HCT116 (cell line): ENCODE measurements around the gene GNB1. TPM values are rescaled to one million over a fixed set of nuclear protein-coding genes. Genes with fewer than 3 reads are reported as not detected.

Experiments
- ATAC-seq: fragments of 200-7000 bp; cut with Tn5 transposase; 2 replicates; pipeline ENCODE4 v1.9.1; 2020; ENCODE audit warnings: mild to moderate bottlenecking, moderate library complexity
- BruUV-seq: library from RNA; stranded (reverse); fragments of 400-500 nt; replicated peaks from 2 replicates; lab custom pipeline; 2021; lab: Mats Ljungman, UMichigan
- CTCF ChIA-PET: fragments of 300-600 bp; sonication (Branson Sonifier 250); formaldehyde crosslinking; loops from one replicate; lab custom pipeline; 2021; ENCODE audit warnings: antibody characterized with exemption; lab: Charles Lee
- POLR2A ChIA-PET: fragments of 300-600, 350-600 bp; sonication (Branson Sonifier 250); formaldehyde crosslinking; loops from one replicate; lab custom pipeline; 2021; ENCODE audit warnings: antibody characterized with exemption; lab: Charles Lee
- RAD21 ChIA-PET, 2 experiments: fragments of 300-600 bp; sonication (Branson Sonifier 250); formaldehyde crosslinking; loops; one replicate each; lab custom pipeline; 2023; ENCODE audit warnings: low total read pairs in 2 of 2; ENCODE audit not compliant: uncharacterized antibody in 2 of 2, unreplicated experiment in 2 of 2, low non-redundant PET in 1 of 2; lab: Charles Lee
- DNase-seq: peaks from one replicate; pipeline ENCODE4 v3.0.0-alpha.2; 2010; ENCODE audit warnings: low read depth, low spot score
- H2AFZ ChIP-seq: fragments of 200-600 bp; shearing (Covaris generic), sonication (generic); 2 replicates; pipeline ENCODE4 v1.6.1; 2017; ENCODE audit warnings: low read depth, mixed run types, mixed read lengths, antibody characterized with exemption, low read length; ENCODE audit not compliant: poor library complexity, severe bottlenecking
- H3K27ac ChIP-seq: 2 replicates; pipeline ENCODE4 v1.5.1; 2012; ENCODE audit warnings: low read depth, low read length
- H3K27me3 ChIP-seq: fragments of 200-600 bp; sonication (generic); 2 replicates; pipeline ENCODE4 v1.6.1; 2016; ENCODE audit warnings: mixed run types, low read length, mixed read lengths; ENCODE audit not compliant: insufficient read depth
- H3K36me3 ChIP-seq, 2 experiments: fragments of 200-500 bp in 1 of 2; fragments of 200-600 bp in 1 of 2; sonication (Bioruptor generic) in 1 of 2; sonication (generic) in 1 of 2; 2 replicates each; pipeline versions ENCODE4 v1.5.1 to v1.6.1; 2014 to 2016; ENCODE audit warnings: low read length in 2 of 2, inconsistent platforms in 1 of 2, mixed read lengths in 1 of 2, mixed run types in 1 of 2; ENCODE audit not compliant: insufficient read depth in 2 of 2, control insufficient read depth in 1 of 2
- H3K4me1 ChIP-seq, 2 experiments: fragments of 200-600 bp in 1 of 2; sonication (generic) in 1 of 2; 2 replicates each; pipeline versions ENCODE4 v1.5.1 to v1.6.1; 2012 to 2017; ENCODE audit warnings: low read length in 2 of 2, inconsistent platforms in 1 of 2, mild to moderate bottlenecking in 1 of 2, mixed read lengths in 1 of 2, mixed run types in 1 of 2, moderate library complexity in 1 of 2; ENCODE audit not compliant: insufficient read depth in 2 of 2, control insufficient read depth in 1 of 2
- H3K4me2 ChIP-seq: fragments of 200-600 bp; sonication (generic); 2 replicates; pipeline ENCODE4 v1.6.1; 2017; ENCODE audit warnings: mixed run types, low read length, mixed read lengths
- H3K4me3 ChIP-seq, 2 experiments: fragments of 200-600 bp in 1 of 2; sonication (generic) in 1 of 2; replicated peaks in 1 of 2; 2 replicates each; pipeline ENCODE4 v1.5.1; 2011 to 2016; ENCODE audit warnings: low read length in 2 of 2, control low read depth in 1 of 2, low read depth in 1 of 2, mild to moderate bottlenecking in 1 of 2, mixed read lengths in 1 of 2, mixed run types in 1 of 2
- H3K79me2 ChIP-seq: fragments of 200-600 bp; sonication (generic); 2 replicates; pipeline ENCODE4 v1.6.1; 2017; ENCODE audit warnings: mild to moderate bottlenecking, mixed run types, low read length, moderate library complexity, mixed read lengths; ENCODE audit not compliant: insufficient read depth
- H3K9ac ChIP-seq: fragments of 200-600 bp; sonication (generic); 2 replicates; pipeline ENCODE4 v1.6.1; 2016; ENCODE audit warnings: low read length, mixed read lengths
- H3K9me2 ChIP-seq: fragments of 200-600 bp; sonication (generic), shearing (Covaris generic); 2 replicates; pipeline ENCODE4 v1.6.1; 2017; ENCODE audit warnings: mixed run types, mild to moderate bottlenecking, moderate library complexity; ENCODE audit not compliant: insufficient read depth
- H3K9me3 ChIP-seq, 2 experiments: fragments of 200-500 bp in 1 of 2; fragments of 200-600 bp in 1 of 2; sonication (Bioruptor generic) in 1 of 2; sonication (generic) in 1 of 2; 2 replicates each; pipeline ENCODE4 v1.6.1; 2014 to 2017; ENCODE audit warnings: low read length in 2 of 2, mixed read lengths in 2 of 2, inconsistent platforms in 1 of 2, low read depth in 1 of 2, mild to moderate bottlenecking in 1 of 2, mixed run types in 1 of 2, moderate library complexity in 1 of 2; ENCODE audit not compliant: control insufficient read depth in 1 of 2, insufficient read depth in 1 of 2
- H4K20me1 ChIP-seq: fragments of 200-600 bp; sonication (generic), shearing (Covaris generic); 2 replicates; pipeline ENCODE4 v1.6.1; 2017; ENCODE audit warnings: mixed run types, mild to moderate bottlenecking, moderate library complexity; ENCODE audit not compliant: insufficient read depth
- CTCF ChIP-seq, 3 experiments: fragments of 200-600 bp in 1 of 3; sonication (generic) in 1 of 3; IDR thresholded peaks in 2 of 3; conservative IDR thresholded peaks in 1 of 3; 2 replicates each; pipeline ENCODE4 v1.5.1; 2012 to 2017; ENCODE audit warnings: low read depth in 2 of 3, low read length in 2 of 3, antibody characterized with exemption in 1 of 3, borderline replicate concordance in 1 of 3, control low read depth in 1 of 3, mild to moderate bottlenecking in 1 of 3, mixed read lengths in 1 of 3, mixed run types in 1 of 3, moderate library complexity in 1 of 3; ENCODE audit not compliant: insufficient read depth in 1 of 3
- ELF1 ChIP-seq: IDR thresholded peaks from 2 replicates; pipeline ENCODE4 v1.6.1; 2012; ENCODE audit warnings: low read depth, borderline replicate concordance
- EZH2phosphoT487 ChIP-seq: fragments of 200-600 bp; IDR thresholded peaks from 2 replicates; pipeline ENCODE4 v1.6.1; 2018; ENCODE audit warnings: antibody characterized with exemption, borderline replicate concordance
- JUND ChIP-seq: IDR thresholded peaks from 2 replicates; pipeline ENCODE4 v1.6.1; 2012
- MAX ChIP-seq: IDR thresholded peaks from 2 replicates; pipeline ENCODE4 v1.6.1; 2012
- POLR2A ChIP-seq: IDR thresholded peaks from 2 replicates; pipeline ENCODE4 v1.7.0; 2011; ENCODE audit warnings: borderline replicate concordance; ENCODE audit not compliant: insufficient read depth, insufficient read length; ENCODE audit errors: extremely low read depth
- POLR2AphosphoS5 ChIP-seq: IDR thresholded peaks from 2 replicates; pipeline ENCODE4 v1.6.1; 2011; ENCODE audit warnings: mild to moderate bottlenecking, low read depth, low read length, moderate library complexity
- SIN3A ChIP-seq: IDR thresholded peaks from 2 replicates; pipeline ENCODE4 v1.6.1; 2012; ENCODE audit warnings: low read depth
- SP1 ChIP-seq: IDR thresholded peaks from 2 replicates; pipeline ENCODE4 v1.6.1; 2012; ENCODE audit warnings: low read depth
- TCF7L2 ChIP-seq: IDR thresholded peaks from 2 replicates; pipeline ENCODE4 v1.7.0; 2011; ENCODE audit warnings: borderline replicate concordance, inconsistent platforms; ENCODE audit not compliant: insufficient read depth, insufficient read length; ENCODE audit errors: extremely low read depth
- YY1 ChIP-seq: IDR thresholded peaks from 2 replicates; pipeline ENCODE4 v1.6.1; 2011; ENCODE audit warnings: low read length, low read depth, moderate library complexity, mild to moderate bottlenecking; ENCODE audit not compliant: insufficient replicate concordance; ENCODE audit errors: extremely low read depth
- ZFX ChIP-seq: fragments of 450-650 bp; IDR thresholded peaks from 2 replicates; pipeline ENCODE4 v1.6.1; 2017
- ZNF274 ChIP-seq: fragments of 200-500 bp; sonication (Bioruptor generic); IDR thresholded peaks from 2 replicates; pipeline ENCODE4 v1.6.1; 2014; ENCODE audit warnings: mild to moderate bottlenecking, low read depth, low read length, inconsistent platforms
- intact Hi-C: fragments of 100-400 bp; cut with micrococcal nuclease; formaldehyde crosslinking; loops from 2 replicates; pipeline ENCODE4 v1.10.0; 2022
- total RNA-seq: library from RNA; stranded (reverse); gene quantifications from one replicate; pipeline ENCODE4 v1.2.1, GENCODE V29; 2021; ENCODE audit not compliant: unreplicated experiment

Gene GNB1
- total RNA-seq, 1 experiment from 2014 or later, result 371 TPM

DNA sequence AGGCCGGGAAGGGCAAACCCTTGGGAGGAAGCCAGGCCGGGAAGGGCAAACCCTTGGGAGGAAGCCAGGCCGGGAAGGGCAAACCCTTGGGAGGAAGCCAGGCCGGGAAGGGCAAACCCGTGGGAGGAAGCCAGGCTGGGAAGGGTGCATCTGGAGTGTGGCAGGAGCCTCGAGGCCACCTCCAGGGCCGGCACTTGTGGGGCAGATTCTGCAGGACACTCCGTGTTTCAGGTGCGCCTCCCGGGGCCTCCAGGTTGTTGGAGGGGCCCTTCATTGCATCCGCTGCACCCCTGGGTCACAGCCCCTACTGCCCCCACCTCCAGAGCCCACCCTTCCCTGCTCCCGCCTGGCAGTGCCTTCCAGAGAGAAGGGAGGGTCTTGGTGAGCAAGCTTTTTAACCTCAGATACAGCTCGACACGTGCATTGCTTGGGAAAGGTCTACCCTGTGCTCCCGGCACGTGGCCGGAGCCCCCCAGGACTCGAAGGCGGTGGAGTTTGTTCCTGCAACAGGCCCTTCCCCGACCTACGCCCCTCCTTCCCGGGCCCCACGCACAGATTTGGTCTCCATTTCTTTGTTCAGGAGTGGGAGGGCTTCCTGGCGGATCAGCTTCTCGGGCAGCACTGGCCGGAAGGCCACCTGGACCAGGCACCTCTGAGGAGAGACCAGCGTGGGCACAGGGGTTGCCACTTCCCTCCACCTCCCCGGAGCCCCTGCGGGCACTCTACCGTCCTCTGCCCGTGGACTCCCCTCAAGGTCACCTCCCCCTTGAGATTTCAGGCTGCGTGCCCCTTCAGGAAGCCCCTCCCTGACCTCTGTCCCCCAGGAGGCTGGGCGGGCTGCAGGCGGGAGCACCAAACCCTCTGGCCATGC lies 37.6 kb upstream of the GNB1 start:
- DNase-seq, result no peak
- intact Hi-C loops, result no loop called here
- POLR2A ChIA-PET, result no interaction called here
- no peaks in the 10 kb centered on the region for H3K4me1 ChIP-seq
- TF ChIP-seq TCF7L2 (no peak), POLR2AphosphoS5 (no peak), ZNF274 (no peak), MAX (no peak), ZFX (no peak), EZH2phosphoT487 (no peak)
- TF ChIP-seq, all 23 proteins: peak for 0
- H3K27ac ChIP-seq, result no peak overlapping the region
- no peaks in the 10 kb centered on the region for H3K79me2 ChIP-seq
- no peak for ATAC-seq
- ChIA-PET CTCF (interaction anchor here (0.8 kb wide), 1 partner anchor 16 kb away, joined by 3 read pairs; no protein-coding TSS in a partner anchor), RAD21 (no interaction called here)
- H3K9me2 ChIP-seq, result no peaks in the 10 kb centered on the region
- BruUV-seq, result no TSS peak
- H3K4me2 ChIP-seq, result no peak overlapping the region
- H2AFZ ChIP-seq, result no peak overlapping the region
- H3K4me3 ChIP-seq, result no peak overlapping the region
- no peak overlapping the region for H3K9ac ChIP-seq
- no peaks in the 10 kb centered on the region for H4K20me1 ChIP-seq
- no peaks in the 10 kb centered on the region for H3K9me3 ChIP-seq
- H3K36me3 ChIP-seq, result no peaks in the 10 kb centered on the region
- H3K27me3 ChIP-seq, result no peaks in the 10 kb centered on the region

- CTCF ChIA-PET, result interaction anchor here (0.8 kb wide), 1 partner anchor 16 kb away, joined by 3 read pairs; no protein-coding TSS in a partner anchor
- intact Hi-C loops, result no loop called here
- no peak for TF ChIP-seq EZH2phosphoT487
- TF ChIP-seq SP1, result no peak
- no peak for TF ChIP-seq ELF1
- no peak for TF ChIP-seq POLR2A
- TF ChIP-seq YY1, result no peak
- no peak for TF ChIP-seq MAX
- TF ChIP-seq JUND, result no peak
- no peak for TF ChIP-seq SIN3A
- no peak for TF ChIP-seq CTCF (IDR thresholded peaks at IDR 0.05 in 2 of 3, conservative IDR thresholded peaks at IDR 0.05 in 1 of 3; ENCODE audit: borderline replicate concordance in 1 of 3, insufficient read depth in 1 of 3, low read depth in 2 of 3, low read length in 2 of 3)
Measured at GRCh38 chr1:1927751-1928150, 36.9 kb upstream of the GNB1 start.

More at GRCh38 chr1:1927751-1928150, 36.9 kb upstream of the GNB1 start:
- Histone ChIP-seq H3K79me2 (no peaks in the 10 kb centered on the region), H3K9me3 (no peaks in the 10 kb centered on the region), H4K20me1 (no peaks in the 10 kb centered on the region), H3K36me3 (no peaks in the 10 kb centered on the region), H3K4me3 (no peak overlapping the region), H3K27ac (no peak overlapping the region), H3K4me2 (no peak overlapping the region), H3K4me1 (no peaks in the 10 kb centered on the region), H3K27me3 (no peaks in the 10 kb centered on the region), H3K9me2 (no peaks in the 10 kb centered on the region), H2AFZ (no peak overlapping the region), H3K9ac (no peak overlapping the region)
- DNase-seq, result no peak
- ATAC-seq, result no peak
- no TSS peak for BruUV-seq
- ChIA-PET RAD21 (no interaction called here), POLR2A (no interaction called here)
